PC-3 (cell line): ENCODE measurements around the gene ANTKMT.

Experiments
- EZH2 ChIP-seq: fragments of 300-600 bp; sonication (generic); IDR thresholded peaks from one replicate; pipeline ENCODE4 v1.6.1; 2017; ENCODE audit warnings: antibody characterized with exemption, mild to moderate bottlenecking, low read length; ENCODE audit not compliant: unreplicated experiment
- EZH2phosphoT487 ChIP-seq: fragments of 300-600 bp; sonication (generic); IDR thresholded peaks from 2 replicates; pipeline ENCODE4 v1.6.1; 2018; ENCODE audit warnings: mild to moderate bottlenecking, antibody characterized with exemption, low read length, borderline replicate concordance
- TF ChIP-seq, protein P1 (sequence below): fragments of 300-600 bp; sonication (generic); conservative IDR thresholded peaks from 2 replicates; pipeline ENCODE4 v1.5.1; 2017; ENCODE audit warnings: antibody characterized with exemption, low read depth, mild to moderate bottlenecking, low read length

DNA sequence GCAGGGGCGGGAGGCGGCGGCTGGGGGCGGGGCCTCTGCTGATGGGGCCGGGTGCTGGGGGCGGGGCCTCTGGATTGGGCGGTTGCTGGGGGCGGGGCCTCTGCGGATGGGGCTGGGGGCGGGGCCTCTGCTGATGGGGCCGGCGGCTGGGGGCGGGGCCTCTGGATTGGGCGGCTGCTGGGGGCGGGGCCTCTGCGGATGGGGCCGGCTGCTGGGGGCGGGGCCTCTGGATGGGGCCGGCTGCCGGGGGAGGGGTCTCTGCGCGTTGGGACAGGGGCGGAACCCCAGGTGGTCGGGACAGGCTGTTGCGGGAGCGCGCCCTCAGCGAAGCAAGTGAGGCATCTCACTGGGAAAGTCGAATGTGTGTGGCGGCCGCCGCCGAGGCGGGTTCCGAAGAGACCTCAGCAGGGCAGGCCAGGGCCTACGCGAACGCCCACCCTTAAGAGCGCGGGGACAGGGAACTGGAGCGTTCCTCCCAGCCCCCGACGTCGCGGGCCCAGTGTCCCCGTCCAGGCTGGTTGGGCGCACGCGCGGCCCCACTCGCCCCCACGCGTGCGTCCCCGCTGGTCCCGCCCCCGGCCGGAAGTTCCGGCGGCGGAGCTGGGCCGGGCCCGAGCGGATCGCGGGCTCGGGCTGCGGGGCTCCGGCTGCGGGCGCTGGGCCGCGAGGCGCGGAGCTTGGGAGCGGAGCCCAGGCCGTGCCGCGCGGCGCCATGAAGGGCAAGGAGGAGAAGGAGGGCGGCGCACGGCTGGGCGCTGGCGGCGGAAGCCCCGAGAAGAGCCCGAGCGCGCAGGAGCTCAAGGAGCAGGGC lies 40.9 kb upstream of the ANTKMT start, which contains the start of gene STUB1:
- no peak for TF ChIP-seq EZH2
- TF ChIP-seq, protein P1, sequence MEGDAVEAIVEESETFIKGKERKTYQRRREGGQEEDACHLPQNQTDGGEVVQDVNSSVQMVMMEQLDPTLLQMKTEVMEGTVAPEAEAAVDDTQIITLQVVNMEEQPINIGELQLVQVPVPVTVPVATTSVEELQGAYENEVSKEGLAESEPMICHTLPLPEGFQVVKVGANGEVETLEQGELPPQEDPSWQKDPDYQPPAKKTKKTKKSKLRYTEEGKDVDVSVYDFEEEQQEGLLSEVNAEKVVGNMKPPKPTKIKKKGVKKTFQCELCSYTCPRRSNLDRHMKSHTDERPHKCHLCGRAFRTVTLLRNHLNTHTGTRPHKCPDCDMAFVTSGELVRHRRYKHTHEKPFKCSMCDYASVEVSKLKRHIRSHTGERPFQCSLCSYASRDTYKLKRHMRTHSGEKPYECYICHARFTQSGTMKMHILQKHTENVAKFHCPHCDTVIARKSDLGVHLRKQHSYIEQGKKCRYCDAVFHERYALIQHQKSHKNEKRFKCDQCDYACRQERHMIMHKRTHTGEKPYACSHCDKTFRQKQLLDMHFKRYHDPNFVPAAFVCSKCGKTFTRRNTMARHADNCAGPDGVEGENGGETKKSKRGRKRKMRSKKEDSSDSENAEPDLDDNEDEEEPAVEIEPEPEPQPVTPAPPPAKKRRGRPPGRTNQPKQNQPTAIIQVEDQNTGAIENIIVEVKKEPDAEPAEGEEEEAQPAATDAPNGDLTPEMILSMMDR: no peak
- TF ChIP-seq EZH2phosphoT487: no peak
